AG10803 (cell line): ENCODE measurements around the gene DCXR.

ENCODE experiments used
- DNase-seq: peaks from one replicate; pipeline ENCODE4 v3.0.0; 2010; ENCODE audit warnings: low read depth
- H3K4me3 ChIP-seq: 2 replicates; pipeline ENCODE4 v1.5.1; 2011; ENCODE audit warnings: mild to moderate bottlenecking, low read length, control low read depth
- TF ChIP-seq, protein P1 (sequence below): conservative IDR thresholded peaks from 2 replicates; pipeline ENCODE4 v1.5.1; 2011; ENCODE audit warnings: mild to moderate bottlenecking, low read length, control low read depth, inconsistent platforms

The DCXR gene

DNA sequence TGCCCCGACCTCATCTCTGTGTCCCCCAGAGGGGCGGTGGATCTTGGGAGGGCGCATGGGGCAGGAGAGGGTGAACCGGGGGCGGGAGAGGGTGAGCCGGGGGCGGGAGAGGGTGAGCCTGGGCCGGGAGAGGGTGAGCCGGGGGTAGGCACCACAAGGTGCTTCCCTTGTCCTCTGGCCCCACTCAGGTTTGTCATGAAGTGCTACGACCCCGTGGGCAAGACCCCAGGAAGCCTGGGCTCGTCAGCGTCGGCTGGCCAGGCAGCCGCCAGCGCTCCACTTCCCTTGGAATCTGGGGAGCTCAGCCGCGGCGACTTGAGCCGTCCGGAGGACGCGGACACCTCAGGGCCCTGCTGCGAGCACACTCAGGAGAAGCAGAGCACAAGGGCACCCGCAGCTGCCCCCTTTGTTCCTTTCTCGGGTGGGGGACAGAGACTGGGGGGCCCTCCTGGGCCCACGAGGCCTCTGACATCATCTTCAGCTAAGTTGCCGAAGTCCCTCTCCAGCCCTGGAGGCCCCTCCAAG, 41.2 kb downstream of the DCXR start:
- no peak for DNase-seq

GRCh38 chr17:81995463-81996231, 41.9 kb downstream of the DCXR start:
- TF ChIP-seq, protein P1, sequence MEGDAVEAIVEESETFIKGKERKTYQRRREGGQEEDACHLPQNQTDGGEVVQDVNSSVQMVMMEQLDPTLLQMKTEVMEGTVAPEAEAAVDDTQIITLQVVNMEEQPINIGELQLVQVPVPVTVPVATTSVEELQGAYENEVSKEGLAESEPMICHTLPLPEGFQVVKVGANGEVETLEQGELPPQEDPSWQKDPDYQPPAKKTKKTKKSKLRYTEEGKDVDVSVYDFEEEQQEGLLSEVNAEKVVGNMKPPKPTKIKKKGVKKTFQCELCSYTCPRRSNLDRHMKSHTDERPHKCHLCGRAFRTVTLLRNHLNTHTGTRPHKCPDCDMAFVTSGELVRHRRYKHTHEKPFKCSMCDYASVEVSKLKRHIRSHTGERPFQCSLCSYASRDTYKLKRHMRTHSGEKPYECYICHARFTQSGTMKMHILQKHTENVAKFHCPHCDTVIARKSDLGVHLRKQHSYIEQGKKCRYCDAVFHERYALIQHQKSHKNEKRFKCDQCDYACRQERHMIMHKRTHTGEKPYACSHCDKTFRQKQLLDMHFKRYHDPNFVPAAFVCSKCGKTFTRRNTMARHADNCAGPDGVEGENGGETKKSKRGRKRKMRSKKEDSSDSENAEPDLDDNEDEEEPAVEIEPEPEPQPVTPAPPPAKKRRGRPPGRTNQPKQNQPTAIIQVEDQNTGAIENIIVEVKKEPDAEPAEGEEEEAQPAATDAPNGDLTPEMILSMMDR = no peak
- H3K4me3 ChIP-seq = no peak overlapping the region
- DNase-seq = no peak

More for the DNA sequence above, 41.2 kb downstream of the DCXR start:
- TF ChIP-seq, protein P1 = no peak
- no peak overlapping the region for H3K4me3 ChIP-seq

DNA sequence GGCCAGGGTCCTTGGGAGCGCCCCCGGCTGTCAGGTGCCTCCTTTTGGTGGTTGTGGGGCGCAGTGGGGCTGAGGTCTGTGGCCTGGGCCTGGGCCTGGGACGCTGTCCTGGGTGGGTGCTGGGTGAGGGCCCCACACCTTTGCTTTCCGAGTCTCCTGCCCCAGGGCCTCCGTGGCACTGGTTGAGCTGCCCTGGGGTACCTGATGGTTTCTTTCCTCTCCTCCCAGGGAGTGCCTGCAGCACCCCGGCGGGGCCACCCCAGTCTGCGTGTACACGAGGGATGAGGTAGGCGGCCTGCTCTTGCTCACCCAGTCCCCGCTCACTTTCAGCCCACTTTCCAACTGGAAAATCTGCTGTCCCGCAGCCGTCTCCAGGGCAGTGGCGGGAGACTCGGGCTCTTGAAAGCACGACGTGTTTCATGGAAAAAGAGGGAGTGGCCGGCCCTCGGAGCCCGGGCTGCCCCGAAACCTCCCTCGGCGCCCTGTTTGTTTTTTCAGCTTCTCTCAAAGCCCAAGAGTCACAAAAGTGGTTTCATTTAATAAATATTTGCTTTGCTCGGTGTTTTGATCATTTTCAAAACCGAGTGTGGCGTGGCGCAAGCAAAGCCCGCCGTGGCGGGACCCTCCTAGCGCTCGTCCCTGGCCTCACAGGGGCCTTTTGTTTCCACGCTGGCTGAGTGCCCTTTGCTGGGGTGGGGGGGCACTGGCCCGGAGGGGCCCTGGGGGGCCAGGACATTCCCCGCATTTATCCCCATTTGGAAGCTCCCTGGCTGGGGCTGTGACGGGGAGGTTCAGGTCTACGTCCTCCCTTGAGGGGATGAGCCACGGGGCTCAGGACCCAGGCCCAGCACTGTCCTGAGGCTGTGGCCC, 42.7 kb downstream of the DCXR start:
- no peak overlapping the region for H3K4me3 ChIP-seq
- DNase-seq = no peak
- TF ChIP-seq, protein P1 = no peak

DNA sequence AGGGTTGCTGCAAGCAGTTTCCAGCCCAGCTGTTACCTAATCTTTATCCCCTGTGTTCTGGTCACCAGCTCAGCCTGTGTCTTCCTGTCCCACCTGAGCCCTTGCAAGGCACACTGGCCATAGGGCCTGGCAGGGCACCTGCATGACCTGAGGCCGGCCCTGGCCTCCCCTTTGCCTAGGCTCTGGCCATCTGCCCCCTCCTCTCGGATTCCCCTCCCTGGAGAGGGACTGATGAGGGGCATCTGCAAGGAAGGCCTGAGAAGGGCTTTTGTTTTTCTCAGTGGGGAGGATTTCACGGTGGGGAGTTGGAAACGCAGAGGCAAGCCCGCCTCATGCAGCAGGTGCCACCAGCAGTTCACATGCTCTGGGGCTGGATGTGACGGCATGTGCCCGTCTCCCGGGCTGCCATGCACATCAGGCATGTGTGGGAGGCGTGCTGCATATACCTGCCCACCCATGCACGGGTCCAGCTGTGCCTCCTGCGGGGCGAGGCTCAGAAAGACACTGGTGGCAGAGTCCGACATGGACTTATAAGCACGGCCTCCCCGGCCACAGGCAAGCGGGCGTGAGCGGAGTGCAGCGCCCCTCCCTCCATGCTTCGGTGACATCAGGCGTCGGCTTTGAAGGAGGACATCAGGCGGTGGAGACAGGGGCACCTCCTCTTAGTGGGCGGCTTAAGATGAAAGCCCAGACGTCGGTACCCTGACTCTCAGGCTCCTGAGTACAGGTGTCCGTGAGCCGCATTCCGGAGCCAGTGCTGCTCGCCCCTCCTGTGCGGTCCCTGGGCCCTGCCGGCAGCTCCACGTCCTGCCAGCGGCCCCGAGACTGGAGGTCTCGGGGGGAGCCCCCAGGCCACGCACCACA, 43.5 kb downstream of the DCXR start:
- TF ChIP-seq, protein P1 = no peak
- H3K4me3 ChIP-seq = no peak overlapping the region
- DNase-seq = no peak

GRCh38 chr17:81992306-81993102, 45.0 kb downstream of the DCXR start:
- H3K4me3 ChIP-seq = no peak overlapping the region; the same call in 1 of the 2 replicates
- DNase-seq = no peak
- TF ChIP-seq, protein P1 = no peak

GRCh38 chr17:81991684-81992305, 45.7 kb downstream of the DCXR start:
- DNase-seq = peak; percentile 72
- H3K4me3 ChIP-seq = peak overlapping the region; percentile 15; the same call in 1 of the 2 replicates
- TF ChIP-seq, protein P1 = no peak
